Adrenal gland (tissue), 12 donors: ENCODE measurements around the gene GMEB2. TPM values are rescaled to one million over a fixed set of nuclear protein-coding genes. Genes with fewer than 3 reads are reported as not detected.

Experiments
- DNase-seq, 7 donors: peaks; one replicate each; pipeline ENCODE4 v3.0.0-alpha.2; 2019 to 2020
- H3K27ac ChIP-seq, 5 donors: fragments of 200-600 bp; sonication (generic) in 4 of 5; 1 replicate in 3 of 5; 2 replicates in 2 of 5; pipeline versions ENCODE4 v1.5.1 to v1.8.0; 2016 to 2020; ENCODE audit warnings: mild to moderate bottlenecking in 1 of 5
- H3K27me3 ChIP-seq: fragments of 200-600 bp; 2 replicates; pipeline ENCODE4 v1.8.0; 2021
- H3K36me3 ChIP-seq, 2 donors: fragments of 200-600 bp; replicated peaks in 1 of 2; 1 replicate in 1 of 2; 2 replicates in 1 of 2; pipeline versions ENCODE4 v1.5.1 to v1.8.0; 2018 to 2022
- H3K4me1 ChIP-seq, 2 donors: fragments of 200-600 bp; replicated peaks in 1 of 2; 1 replicate in 1 of 2; 2 replicates in 1 of 2; pipeline versions ENCODE4 v1.5.1 to v1.8.0; 2018 to 2021
- H3K4me3 ChIP-seq, 4 donors: fragments of 200-600 bp; sonication (generic) in 3 of 4; one replicate each; pipeline ENCODE4 v1.5.1; 2016 to 2018
- H3K9me3 ChIP-seq, 3 donors: fragments of 200-600 bp; sonication (generic) in 1 of 3; replicated peaks in 1 of 3; 1 replicate in 2 of 3; 2 replicates in 1 of 3; pipeline versions ENCODE4 v1.5.1 to v1.8.0; 2016 to 2021
- CTCF ChIP-seq, 6 experiments: fragments of 450-650 bp in 4 of 6; fragments of 200-600 bp in 2 of 6; sonication (generic) in 1 of 6; IDR thresholded peaks; 1 replicate in 5 of 6; 2 replicates in 1 of 6; pipeline versions ENCODE4 v1.5.1 to v1.8.0; 2016 to 2021; ENCODE audit warnings: antibody characterized with exemption in 6 of 6, mild to moderate bottlenecking in 2 of 6, moderate library complexity in 1 of 6
- POLR2A ChIP-seq, 2 donors: fragments of 450-650 bp; IDR thresholded peaks; one replicate each; pipeline ENCODE4 v1.6.1; 2017; ENCODE audit warnings: antibody characterized with exemption in 2 of 2, mild to moderate bottlenecking in 2 of 2, moderate library complexity in 1 of 2
- WGBS, 4 donors: extraction: QIAGEN DNeasy Blood & Tissue Kit in 2 of 4; methylation state at CpG; one replicate each; pipeline versions ENCODE4 v1.1.5 to v1.1.7; 2013 to 2017; 5-methylcytosine and 5-hydroxymethylcytosine counted together
- intact Hi-C, 2 donors: fragments of 100-400 bp; cut with DNase I; formaldehyde crosslinking; loops; one replicate each; pipeline versions ENCODE4 v1.14.1 to v1.15.0; 2022 to 2023
- polyA plus RNA-seq, 3 donors: library from polyadenylated mRNA; stranded (reverse); fragments of 200-250 nt in 2 of 3; fragments of 350-450 nt in 1 of 3; fragmentation: Illumina TruSeq in 1 of 3; extraction: RNeasy Lipid Tissue Mini Kit (QIAGEN cat#74804) in 1 of 3; gene quantifications; one replicate each; pipeline ENCODE4 v1.2.3, GENCODE V29; 2013 to 2014
- total RNA-seq, 9 donors: library from RNA; depleted of rRNA in 4 of 9; stranded (reverse); fragments of >200 nt in 4 of 9; fragments of 120-200 nt in 1 of 9; fragmentation: NEBNext Ultra II Directional in 1 of 9; extraction: Animal tissue kit (Norgen Biotek cat#: 25700) in 1 of 9; gene quantifications; one replicate each; pipeline versions ENCODE4 v1.1.0 to v1.2.4, GENCODE V29; 2013 to 2023
- donor health status: healthy with polysubstance abuse.
- donor health status: Bipolar disorder and iron deficiency.
- donor health status: DM: yes; HTN: yes; CAD: no.
- donor health status: DM: no; HTN: no; CAD: no.
- donor health status: DM: no; HTN: no; CAD: no.
- donor health status: DM: yes; HTN: yes; CAD: no.

GMEB2 gene
- total and polyA plus RNA-seq, 12 donors, result 4.2 to 18.2 (median 12.5) TPM

GRCh38 chr20:63591147-63591533 is 35.8 kb downstream of the GMEB2 start:
- H3K4me1 ChIP-seq, result peaks cover 0 to 7% of the 10 kb centered on the region in 2 donors
- no peaks in the 10 kb centered on the region for H3K27me3 ChIP-seq
- no peak overlapping the region for H3K27ac ChIP-seq
- no peaks in the 10 kb centered on the region for H3K9me3 ChIP-seq
- no peak for DNase-seq
- H3K36me3 ChIP-seq, result peaks cover 0 to 26% of the 10 kb centered on the region in 2 donors
- H3K4me3 ChIP-seq, result no peak overlapping the region
- intact Hi-C loops, result no loop called here
- no peak for TF ChIP-seq CTCF (IDR thresholded peaks at IDR 0.05)
- TF ChIP-seq POLR2A (IDR thresholded peaks at IDR 0.05), result no peak
- 91 to 98% (median 95%) methylated on average over 4 of the region's 4 CpGs for WGBS, 4 donors

- intact Hi-C loops, result no loop called here
- Histone ChIP-seq H3K4me3 (no peak overlapping the region), H3K27me3 (no peaks in the 10 kb centered on the region), H3K4me1 (peaks cover 0 to 7% of the 10 kb centered on the region in 2 donors), H3K36me3 (peaks cover 0 to 26% of the 10 kb centered on the region in 2 donors), H3K27ac (no peak overlapping the region), H3K9me3 (no peaks in the 10 kb centered on the region)
- TF ChIP-seq CTCF (IDR thresholded peaks at IDR 0.05) (no peak), POLR2A (IDR thresholded peaks at IDR 0.05) (no peak)
- WGBS, 4 donors, result 90 to 94% (median 92%) methylated on average over 40 to 52 of the region's 52 CpGs
- DNase-seq, result no peak
Measured at GRCh38 chr20:63590218-63591146, 36.4 kb downstream of the GMEB2 start.

GRCh38 chr20:63589261-63590217 is 37.4 kb downstream of the GMEB2 start:
- no peaks in the 10 kb centered on the region for H3K27me3 ChIP-seq
- no peak overlapping the region for H3K4me3 ChIP-seq
- peaks cover 0 to 7% of the 10 kb centered on the region in 2 donors for H3K4me1 ChIP-seq
- intact Hi-C loops, result no loop called here
- no peak for DNase-seq
- peaks cover 0 to 26% of the 10 kb centered on the region in 2 donors for H3K36me3 ChIP-seq
- no peaks in the 10 kb centered on the region for H3K9me3 ChIP-seq
- WGBS, 4 donors, result 87 to 92% (median 88%) methylated on average over 26 to 38 of the region's 38 CpGs
- H3K27ac ChIP-seq, result no peak overlapping the region
- TF ChIP-seq POLR2A (IDR thresholded peaks at IDR 0.05) (no peak), CTCF (IDR thresholded peaks at IDR 0.05) (no peak)

GRCh38 chr20:63588641-63589041 is 38.3 kb downstream of the GMEB2 start:
- H3K9me3 ChIP-seq, result no peaks in the 10 kb centered on the region
- H3K4me3 ChIP-seq, result no peak overlapping the region
- intact Hi-C loops, result no loop called here
- TF ChIP-seq POLR2A (IDR thresholded peaks at IDR 0.05) (no peak), CTCF (IDR thresholded peaks at IDR 0.05) (no peak)
- H3K36me3 ChIP-seq, result peaks cover 0 to 26% of the 10 kb centered on the region in 2 donors
- WGBS, 4 donors, result 83 to 95% (median 94%) methylated on average over 3 to 11 of the region's 11 CpGs
- no peaks in the 10 kb centered on the region for H3K27me3 ChIP-seq
- H3K4me1 ChIP-seq, result peaks cover 0 to 7% of the 10 kb centered on the region in 2 donors
- DNase-seq, result no peak
- no peak overlapping the region for H3K27ac ChIP-seq
